Type B pancreatic cell (in vitro differentiated cells): ENCODE results near the gene MED1. TPM values are rescaled to one million over a fixed set of nuclear protein-coding genes. Genes with fewer than 3 reads are reported as not detected.

Source experiments
- DNase-seq: peaks from one replicate; pipeline ENCODE4 v3.0.0; 2021; ENCODE audit warnings: mixed read lengths; ENCODE audit not compliant: unreplicated experiment; ENCODE audit errors: extremely low spot score
- H3K27ac Mint-ChIP-seq: 2 replicates; pipeline ENCODE4 v1.8.0; 2021; ENCODE audit warnings: mild to moderate bottlenecking, mixed read lengths
- H3K27me3 Mint-ChIP-seq: 2 replicates; pipeline ENCODE4 v1.8.0; 2021; ENCODE audit warnings: mixed read lengths
- H3K36me3 Mint-ChIP-seq: 2 replicates; pipeline ENCODE4 v1.8.0; 2021; ENCODE audit warnings: mixed read lengths
- H3K4me1 Mint-ChIP-seq: one replicate; pipeline ENCODE4 v1.8.0; 2021; ENCODE audit warnings: mixed read lengths; ENCODE audit not compliant: unreplicated experiment
- H3K4me3 Mint-ChIP-seq: 2 replicates; pipeline ENCODE4 v1.8.0; 2021; ENCODE audit warnings: mild to moderate bottlenecking, mixed read lengths
- H3K9me3 Mint-ChIP-seq: 2 replicates; pipeline ENCODE4 v1.8.0; 2021; ENCODE audit warnings: mixed read lengths
- CTCF ChIP-seq: fragments of 200-600 bp; sonication (generic); conservative IDR thresholded peaks from 2 replicates; pipeline ENCODE4 v1.5.0; 2021; ENCODE audit warnings: antibody characterized with exemption, mild to moderate bottlenecking
- total RNA-seq: library from RNA; stranded (reverse); gene quantifications from 2 replicates; pipeline ENCODE4 v1.2.1, GENCODE V29; 2021; ENCODE audit warnings: low replicate concordance

The MED1 gene
- total RNA-seq, 1 donor from 2014 or later = 46.2 TPM

DNA sequence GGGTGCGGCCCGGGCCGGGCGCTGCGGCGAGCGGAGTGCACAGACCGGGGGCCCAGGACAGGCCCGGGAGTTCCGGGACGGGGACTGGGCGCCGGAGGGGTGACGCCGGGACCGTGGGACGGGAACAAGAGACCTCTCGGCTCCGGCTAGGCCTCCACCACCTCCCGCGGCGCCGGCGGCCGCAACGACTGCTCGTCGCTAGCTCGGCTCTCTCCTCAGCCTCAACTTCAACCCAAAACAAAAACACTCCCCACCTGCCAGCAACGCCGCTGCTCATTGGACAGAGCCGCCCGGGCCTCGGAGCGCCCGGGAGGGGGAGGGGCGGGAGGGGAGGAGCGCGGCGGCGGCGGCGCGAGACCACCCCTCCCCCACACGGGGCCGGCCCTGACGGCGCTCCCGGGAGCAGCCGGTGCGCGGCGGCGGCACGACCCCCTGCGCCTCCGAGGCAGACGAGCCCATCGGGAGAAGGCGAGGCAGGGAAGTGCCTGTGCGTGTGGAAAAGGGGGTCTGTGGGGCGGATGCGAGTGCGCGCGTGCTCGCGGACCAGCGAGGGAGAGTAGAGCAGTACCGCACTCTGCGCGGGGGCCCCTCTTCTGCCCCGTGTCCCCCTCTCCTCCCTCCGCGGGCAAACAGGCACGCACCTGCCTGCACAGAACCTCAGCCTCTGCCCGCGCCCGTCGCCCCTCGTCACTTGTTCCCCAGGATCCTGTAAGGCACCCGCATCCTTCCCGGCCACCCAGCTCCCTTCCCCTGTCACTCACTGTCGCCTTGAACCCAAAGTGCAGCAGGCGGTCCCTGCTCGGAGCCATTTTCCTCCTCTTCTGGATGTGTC lies 49.4 kb downstream of the MED1 start, which contains the start of gene FBXL20:
Gene FBXL20 (minus strand): TSS at position 215 of the 832 bp plus-strand sequence. CDS start 224 bp downstream, outside the sequence.
- no peaks in the 10 kb centered on the region for H3K27me3 Mint-ChIP-seq
- TF ChIP-seq CTCF = no peak
- peak within 1 kb of the TSS; percentile 99 for H3K4me3 Mint-ChIP-seq
- no peaks in the 10 kb centered on the region for H3K36me3 Mint-ChIP-seq
- peaks cover 18% of the 10 kb centered on the region for H3K4me1 Mint-ChIP-seq
- H3K9me3 Mint-ChIP-seq = no peaks in the 10 kb centered on the region
- H3K27ac Mint-ChIP-seq = peak within 1 kb of the TSS; percentile 96
- peak; percentile 91 for DNase-seq

DNA sequence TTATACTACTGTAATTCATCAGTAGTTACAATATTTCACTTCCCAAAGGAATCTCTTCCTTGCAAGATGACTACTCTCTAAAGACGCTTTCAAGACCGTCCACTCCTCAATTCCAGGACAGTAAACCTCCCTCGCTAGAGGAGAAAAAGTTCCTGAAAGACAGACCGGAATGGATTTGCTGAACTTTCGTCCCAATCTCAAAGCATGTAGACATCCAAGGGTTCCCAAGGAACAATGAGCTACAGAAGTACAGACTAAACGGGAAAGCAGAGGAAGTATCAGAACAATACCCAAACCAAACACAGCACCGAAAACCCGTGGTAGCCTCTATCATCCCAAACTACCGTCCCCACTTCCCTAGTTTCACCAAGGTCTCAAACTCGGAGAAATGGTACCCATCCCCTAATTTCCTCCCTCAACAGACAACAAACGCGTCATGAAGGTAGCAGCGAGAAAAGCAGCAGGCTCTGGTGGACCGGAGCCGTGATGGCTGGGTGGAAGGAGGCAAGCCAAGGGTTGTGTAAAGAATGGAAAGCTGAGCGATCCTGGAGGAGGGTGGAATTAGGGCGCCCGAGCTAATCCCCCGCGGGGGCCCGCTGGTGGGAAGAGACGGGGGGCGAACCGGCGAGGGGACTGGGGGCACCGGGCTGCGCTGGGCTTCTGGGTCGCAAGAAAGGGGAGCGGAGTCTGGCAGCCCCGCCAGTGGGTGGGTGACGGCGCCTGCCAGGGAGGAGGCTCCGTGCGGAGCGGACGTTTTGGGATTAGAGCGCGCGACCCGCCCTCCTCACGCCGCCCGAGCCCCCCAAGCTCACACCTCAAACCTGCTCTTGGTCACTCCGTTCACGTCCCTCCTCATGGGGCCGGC lies 50.3 kb downstream of the MED1 start:
- no peak for TF ChIP-seq CTCF
- Mint-ChIP-seq H3K4me1 (peaks cover 18% of the 10 kb centered on the region), H3K36me3 (no peaks in the 10 kb centered on the region), H3K27me3 (no peaks in the 10 kb centered on the region), H3K27ac (peak overlapping the region; percentile 96), H3K4me3 (peak overlapping the region; percentile 99), H3K9me3 (no peaks in the 10 kb centered on the region)
- DNase-seq = no peak

DNA sequence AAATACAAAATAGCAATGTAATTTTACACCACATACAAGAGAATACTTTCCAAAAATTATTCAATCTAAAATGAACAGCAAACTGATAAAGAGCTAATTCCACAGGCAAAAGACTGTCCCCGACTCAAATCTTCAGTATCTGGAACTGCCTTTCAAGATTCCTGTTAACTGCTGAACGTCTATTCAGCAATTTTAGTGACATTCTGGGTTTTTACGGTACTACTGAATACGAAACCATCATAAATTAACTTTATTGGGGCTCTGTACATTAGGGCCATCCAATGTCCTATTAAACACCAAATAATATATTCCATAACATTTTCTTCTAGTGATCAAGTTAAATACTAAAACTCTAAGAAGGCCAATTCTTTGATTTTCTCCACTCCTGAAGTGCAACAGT lies 51.3 kb downstream of the MED1 start:
- H3K4me1 Mint-ChIP-seq = peaks cover 18% of the 10 kb centered on the region
- H3K27me3 Mint-ChIP-seq = no peaks in the 10 kb centered on the region
- H3K9me3 Mint-ChIP-seq = no peaks in the 10 kb centered on the region
- no peak for DNase-seq
- H3K4me3 Mint-ChIP-seq = peak overlapping the region; percentile 99
- H3K36me3 Mint-ChIP-seq = no peaks in the 10 kb centered on the region
- H3K27ac Mint-ChIP-seq = peak overlapping the region; percentile 96
- TF ChIP-seq CTCF = no peak

GRCh38 chr17:39393736-39394135 lies 57.3 kb downstream of the MED1 start:
- Mint-ChIP-seq H3K36me3 (no peaks in the 10 kb centered on the region), H3K4me3 (no peak overlapping the region), H3K27me3 (no peaks in the 10 kb centered on the region), H3K27ac (no peak overlapping the region), H3K4me1 (peaks cover 5% of the 10 kb centered on the region), H3K9me3 (no peaks in the 10 kb centered on the region)
- TF ChIP-seq CTCF = no peak
- no peak for DNase-seq

DNA sequence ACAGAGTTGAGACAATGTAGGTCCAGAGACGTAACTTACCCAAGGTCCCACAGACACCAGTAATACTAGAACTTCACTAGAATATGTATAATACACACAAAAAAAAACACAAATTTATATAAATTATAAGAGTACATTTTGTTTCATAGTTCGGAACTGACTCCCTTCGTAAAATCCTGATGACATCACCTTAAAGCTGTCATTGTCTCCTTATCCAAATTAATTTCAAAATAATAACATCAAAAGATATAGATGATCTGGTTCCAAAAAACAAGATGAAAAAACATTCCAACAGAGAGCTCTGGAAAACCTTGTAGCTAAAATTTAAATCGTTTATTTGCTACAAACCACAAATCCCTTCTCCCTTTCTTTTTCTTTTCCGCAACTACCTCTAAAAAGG lies 59.6 kb downstream of the MED1 start:
- Mint-ChIP-seq H3K4me1 (no peaks in the 10 kb centered on the region), H3K27me3 (no peaks in the 10 kb centered on the region), H3K27ac (no peak overlapping the region), H3K36me3 (no peaks in the 10 kb centered on the region), H3K9me3 (no peaks in the 10 kb centered on the region), H3K4me3 (no peak overlapping the region)
- DNase-seq = no peak
- TF ChIP-seq CTCF = no peak
